Glutamatergic neuron (in vitro differentiated cells): ENCODE results near the gene INTS12. TPM values are rescaled to one million over a fixed set of nuclear protein-coding genes. Genes with fewer than 3 reads are reported as not detected.

ENCODE experiments used
- DNase-seq: peaks from one replicate; pipeline ENCODE4 v3.0.0; 2022
- H3K27ac Mint-ChIP-seq: one replicate; pipeline ENCODE4 v1.8.0; 2020; ENCODE audit warnings: mild to moderate bottlenecking, mixed read lengths, inconsistent platforms; ENCODE audit not compliant: unreplicated experiment
- H3K27me3 Mint-ChIP-seq: one replicate; pipeline ENCODE4 v1.8.0; 2020; ENCODE audit warnings: mild to moderate bottlenecking, moderate library complexity, mixed read lengths, inconsistent platforms; ENCODE audit not compliant: unreplicated experiment
- H3K36me3 Mint-ChIP-seq: one replicate; pipeline ENCODE4 v1.8.0; 2020; ENCODE audit warnings: mild to moderate bottlenecking, mixed read lengths, inconsistent platforms; ENCODE audit not compliant: unreplicated experiment
- H3K4me1 Mint-ChIP-seq: one replicate; pipeline ENCODE4 v1.8.0; 2020; ENCODE audit warnings: mild to moderate bottlenecking, low read depth, mixed read lengths, inconsistent platforms; ENCODE audit not compliant: unreplicated experiment
- H3K4me3 Mint-ChIP-seq: one replicate; pipeline ENCODE4 v1.8.0; 2020; ENCODE audit warnings: mild to moderate bottlenecking, mixed read lengths, inconsistent platforms; ENCODE audit not compliant: unreplicated experiment
- H3K9me3 Mint-ChIP-seq: one replicate; pipeline ENCODE4 v1.8.0; 2020; ENCODE audit warnings: mild to moderate bottlenecking, moderate library complexity, mixed read lengths, inconsistent platforms; ENCODE audit not compliant: unreplicated experiment
- CTCF ChIP-seq: fragments of 200-600 bp; sonication (generic); IDR thresholded peaks from one replicate; pipeline ENCODE4 v1.5.0; 2021; ENCODE audit not compliant: partially characterized antibody, unreplicated experiment
- total RNA-seq: library from RNA; stranded (reverse); fragmentation: NEBNext Ultra II Directional; extraction: Animal tissue kit (Norgen Biotek cat#: 25700); gene quantifications from one replicate; pipeline ENCODE4 v1.2.1, GENCODE V29; 2021; ENCODE audit not compliant: unreplicated experiment

Gene INTS12
- total RNA-seq, 1 donor from 2014 or later: 23.5 TPM

- DNase-seq: no peak
- no peaks in the 10 kb centered on the region for H3K27me3 Mint-ChIP-seq
- no peaks in the 10 kb centered on the region for H3K36me3 Mint-ChIP-seq
- peaks cover 6% of the 10 kb centered on the region for H3K4me1 Mint-ChIP-seq
- no peaks in the 10 kb centered on the region for H3K9me3 Mint-ChIP-seq
- TF ChIP-seq CTCF: no peak
- H3K27ac Mint-ChIP-seq: no peak overlapping the region
- no peak overlapping the region for H3K4me3 Mint-ChIP-seq
Measured at GRCh38 chr4:105633241-105633640, 75.2 kb downstream of the INTS12 start.

Other genes with a start within 250 kb of the INTS12 start
- gene PPA2, start 234.6 kb downstream of the INTS12 start, total RNA-seq: 27.0 TPM
- gene ARHGEF38, start 156.1 kb downstream of the INTS12 start, total RNA-seq: not detected
- 13.9 TPM for gene GSTCD, start 95 bp upstream of the INTS12 start, total RNA-seq
- not detected for gene NPNT, start 186.8 kb upstream of the INTS12 start, total RNA-seq